OCI-LY7 (cell line): Measurements from ENCODE around the gene HES7.

Experiments
- EZH2phosphoT487 ChIP-seq: fragments of 200-600 bp; sonication (generic); IDR thresholded peaks from 2 replicates; pipeline ENCODE4 v1.6.1; 2018; ENCODE audit warnings: low read depth, borderline replicate concordance, mild to moderate bottlenecking, mixed run types, antibody characterized with exemption, low read length, moderate library complexity, mixed read lengths
- TF ChIP-seq, protein P1 (sequence below): fragments of 200-600 bp; sonication (generic); conservative IDR thresholded peaks from 2 replicates; pipeline ENCODE4 v1.5.1; 2014; ENCODE audit warnings: mild to moderate bottlenecking, antibody characterized with exemption, low read length, moderate library complexity, mixed read lengths

GRCh38 chr17:8117367-8117979 is 6.4 kb downstream of the HES7 start:
- TF ChIP-seq, protein P1, sequence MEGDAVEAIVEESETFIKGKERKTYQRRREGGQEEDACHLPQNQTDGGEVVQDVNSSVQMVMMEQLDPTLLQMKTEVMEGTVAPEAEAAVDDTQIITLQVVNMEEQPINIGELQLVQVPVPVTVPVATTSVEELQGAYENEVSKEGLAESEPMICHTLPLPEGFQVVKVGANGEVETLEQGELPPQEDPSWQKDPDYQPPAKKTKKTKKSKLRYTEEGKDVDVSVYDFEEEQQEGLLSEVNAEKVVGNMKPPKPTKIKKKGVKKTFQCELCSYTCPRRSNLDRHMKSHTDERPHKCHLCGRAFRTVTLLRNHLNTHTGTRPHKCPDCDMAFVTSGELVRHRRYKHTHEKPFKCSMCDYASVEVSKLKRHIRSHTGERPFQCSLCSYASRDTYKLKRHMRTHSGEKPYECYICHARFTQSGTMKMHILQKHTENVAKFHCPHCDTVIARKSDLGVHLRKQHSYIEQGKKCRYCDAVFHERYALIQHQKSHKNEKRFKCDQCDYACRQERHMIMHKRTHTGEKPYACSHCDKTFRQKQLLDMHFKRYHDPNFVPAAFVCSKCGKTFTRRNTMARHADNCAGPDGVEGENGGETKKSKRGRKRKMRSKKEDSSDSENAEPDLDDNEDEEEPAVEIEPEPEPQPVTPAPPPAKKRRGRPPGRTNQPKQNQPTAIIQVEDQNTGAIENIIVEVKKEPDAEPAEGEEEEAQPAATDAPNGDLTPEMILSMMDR, result no peak
- no peak for TF ChIP-seq EZH2phosphoT487
